ENCODE results near the gene DNAL4. TPM values are rescaled to one million over a fixed set of nuclear protein-coding genes. Genes with fewer than 3 reads are reported as not detected.
A peak's percentile ranks its signal among the peaks of the same experiment; 100 is the strongest.

DNAL4 gene
- polyA plus RNA-seq, 3 donors = 8.9 to 9.3 (median 9.0) TPM

DNA sequence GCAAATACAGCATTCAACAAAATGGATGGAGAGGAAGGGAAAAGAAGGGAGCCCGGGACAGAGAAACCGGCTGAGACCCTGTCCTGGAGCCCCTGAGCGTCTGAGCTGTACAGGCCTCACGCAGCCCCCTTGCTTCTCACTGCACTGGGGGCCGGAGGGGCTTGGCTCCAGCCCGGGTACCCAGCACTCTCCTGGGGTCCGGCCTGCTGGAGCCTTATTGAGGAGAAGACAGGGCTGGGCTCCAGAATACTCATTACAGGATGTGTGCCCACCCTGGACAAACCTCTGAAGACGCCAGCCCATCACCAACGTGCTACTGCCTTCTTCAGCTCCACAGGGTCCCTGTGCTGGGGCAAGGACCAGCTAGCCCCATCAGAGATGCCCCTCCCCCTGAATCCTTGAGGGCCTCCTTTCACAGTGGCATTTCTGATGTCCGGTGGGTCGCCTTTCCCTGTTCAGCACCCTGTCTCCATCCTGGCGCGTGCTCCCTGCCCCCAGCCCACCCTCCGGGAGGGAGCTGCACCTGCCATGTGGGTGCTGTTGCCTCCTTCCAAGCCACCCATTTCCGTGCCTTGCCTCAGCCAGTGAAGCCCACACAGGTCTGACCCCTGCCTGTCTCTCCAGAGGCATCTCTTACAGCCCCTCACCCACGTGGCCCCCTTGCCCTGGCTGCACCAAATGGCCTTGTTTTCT lies 23.5 kb downstream of the DNAL4 start:
- no peaks in the 10 kb centered on the region for H3K36me3 ChIP-seq (replicated peaks in 1 of 2; ENCODE audit: control insufficient read depth in 1 of 2, insufficient read depth in 2 of 2, low read length in 2 of 2)
- H3K27me3 ChIP-seq (ENCODE audit: control insufficient read depth in 2 of 2, insufficient read depth in 2 of 2, low read length in 2 of 2) = no peaks in the 10 kb centered on the region
- H3K9me3 ChIP-seq (replicated peaks in 1 of 2; ENCODE audit: control insufficient read depth in 1 of 2, insufficient read depth in 1 of 2, low read length in 2 of 2) = no peaks in the 10 kb centered on the region
- H3K9me3 Mint-ChIP-seq = peaks cover 0 to 3% (median 0%) of the 10 kb centered on the region in 7 donors
- H3K79me2 ChIP-seq (ENCODE audit: insufficient read depth, low read length) = no peaks in the 10 kb centered on the region
- H3K4me1 ChIP-seq (ENCODE audit: control insufficient read depth in 1 of 2, insufficient read depth in 2 of 2, low read length in 2 of 2) = no peaks in the 10 kb centered on the region
- peaks cover 0 to 3% (median 1%) of the 10 kb centered on the region in 3 donors for H3K27me3 Mint-ChIP-seq (ENCODE audit: low read depth in 3 of 3)
- no peak overlapping the region for H3K4me3 ChIP-seq (replicated peaks in 1 of 3; ENCODE audit: low read depth in 2 of 3, low read length in 3 of 3)
- intact Hi-C loops (cut with micrococcal nuclease) = no loop called here
- H3K9ac ChIP-seq (ENCODE audit: insufficient read depth, low read length, poor library complexity, severe bottlenecking) = no peak overlapping the region
- DNase-seq = no peak
- peaks cover 6% of the 10 kb centered on the region for H3K4me1 Mint-ChIP-seq
- no peak overlapping the region for H2AFZ ChIP-seq (ENCODE audit: insufficient read depth, low read depth, low read length, poor library complexity, severe bottlenecking)
- H3K27ac Mint-ChIP-seq = peak overlapping the region in 1 of 7 donors; percentile 31
- no peak overlapping the region for H3K4me2 ChIP-seq (replicated peaks; ENCODE audit: extremely low read depth, low read length, poor library complexity, severe bottlenecking)
- H3K27ac ChIP-seq (ENCODE audit: low read depth in 1 of 2, low read length in 2 of 2) = no peak overlapping the region
- no peaks in the 10 kb centered on the region for H4K20me1 ChIP-seq (ENCODE audit: insufficient read depth, low read length)
- TF ChIP-seq, protein P1, sequence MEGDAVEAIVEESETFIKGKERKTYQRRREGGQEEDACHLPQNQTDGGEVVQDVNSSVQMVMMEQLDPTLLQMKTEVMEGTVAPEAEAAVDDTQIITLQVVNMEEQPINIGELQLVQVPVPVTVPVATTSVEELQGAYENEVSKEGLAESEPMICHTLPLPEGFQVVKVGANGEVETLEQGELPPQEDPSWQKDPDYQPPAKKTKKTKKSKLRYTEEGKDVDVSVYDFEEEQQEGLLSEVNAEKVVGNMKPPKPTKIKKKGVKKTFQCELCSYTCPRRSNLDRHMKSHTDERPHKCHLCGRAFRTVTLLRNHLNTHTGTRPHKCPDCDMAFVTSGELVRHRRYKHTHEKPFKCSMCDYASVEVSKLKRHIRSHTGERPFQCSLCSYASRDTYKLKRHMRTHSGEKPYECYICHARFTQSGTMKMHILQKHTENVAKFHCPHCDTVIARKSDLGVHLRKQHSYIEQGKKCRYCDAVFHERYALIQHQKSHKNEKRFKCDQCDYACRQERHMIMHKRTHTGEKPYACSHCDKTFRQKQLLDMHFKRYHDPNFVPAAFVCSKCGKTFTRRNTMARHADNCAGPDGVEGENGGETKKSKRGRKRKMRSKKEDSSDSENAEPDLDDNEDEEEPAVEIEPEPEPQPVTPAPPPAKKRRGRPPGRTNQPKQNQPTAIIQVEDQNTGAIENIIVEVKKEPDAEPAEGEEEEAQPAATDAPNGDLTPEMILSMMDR (IDR thresholded peaks at IDR 0.05) = no peak
- no peaks in the 10 kb centered on the region for H3K36me3 Mint-ChIP-seq
- WGBS (ENCODE audit: insufficient coverage) = 94% methylated on average over 15 of the region's 16 CpGs
- H3K4me3 Mint-ChIP-seq = no peak overlapping the region

DNA sequence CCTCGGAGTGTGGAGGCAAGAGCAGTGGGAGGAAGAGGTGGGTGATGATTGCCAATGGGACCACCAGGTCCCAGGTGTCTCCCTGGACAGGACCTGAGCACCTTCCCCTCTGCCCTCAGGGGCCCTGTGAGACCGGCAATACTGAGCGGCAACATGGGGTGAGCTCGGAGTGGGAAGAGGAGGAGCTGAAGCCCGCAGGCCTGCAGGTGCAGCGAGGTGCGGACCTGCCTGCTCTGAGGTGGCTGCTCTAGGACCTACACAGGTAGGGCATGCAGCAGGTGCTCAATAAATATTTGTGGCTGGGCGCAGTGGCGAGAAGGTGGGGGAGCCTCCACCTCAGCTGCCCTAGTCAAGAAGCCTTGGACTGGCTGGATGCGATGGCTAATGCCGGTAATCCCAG lies 25.9 kb downstream of the DNAL4 start:
- intact Hi-C loops (cut with micrococcal nuclease) = no loop called here
- TF ChIP-seq, protein P1 (IDR thresholded peaks at IDR 0.05) = no peak
- no peaks in the 10 kb centered on the region for H3K36me3 Mint-ChIP-seq

More for the DNA sequence above, 25.9 kb downstream of the DNAL4 start:
- H3K27me3 ChIP-seq (ENCODE audit: control insufficient read depth in 2 of 2, insufficient read depth in 2 of 2, low read length in 2 of 2) = no peaks in the 10 kb centered on the region
- Mint-ChIP-seq H3K9me3 (peaks cover 0 to 3% (median 0%) of the 10 kb centered on the region in 7 donors), H3K27me3 (ENCODE audit: low read depth in 3 of 3) (peaks cover 0 to 5% (median 1%) of the 10 kb centered on the region in 3 donors), H3K4me3 (no peak overlapping the region), H3K4me1 (peaks cover 6% of the 10 kb centered on the region), H3K27ac (peak overlapping the region in 1 of 7 donors; percentile 36)
- no peak overlapping the region for H3K9ac ChIP-seq (ENCODE audit: insufficient read depth, low read length, poor library complexity, severe bottlenecking)
- no peaks in the 10 kb centered on the region for H4K20me1 ChIP-seq (ENCODE audit: insufficient read depth, low read length)
- no peak overlapping the region for H3K4me2 ChIP-seq (replicated peaks; ENCODE audit: extremely low read depth, low read length, poor library complexity, severe bottlenecking)
- no peak overlapping the region for H3K4me3 ChIP-seq (replicated peaks in 1 of 3; ENCODE audit: low read depth in 2 of 3, low read length in 3 of 3)
- no peak overlapping the region for H3K27ac ChIP-seq (ENCODE audit: low read depth in 1 of 2, low read length in 2 of 2)
- H3K36me3 ChIP-seq (replicated peaks in 1 of 2; ENCODE audit: control insufficient read depth in 1 of 2, insufficient read depth in 2 of 2, low read length in 2 of 2) = no peaks in the 10 kb centered on the region
- H2AFZ ChIP-seq (ENCODE audit: insufficient read depth, low read depth, low read length, poor library complexity, severe bottlenecking) = no peak overlapping the region
- H3K79me2 ChIP-seq (ENCODE audit: insufficient read depth, low read length) = no peaks in the 10 kb centered on the region
- no peaks in the 10 kb centered on the region for H3K4me1 ChIP-seq (ENCODE audit: control insufficient read depth in 1 of 2, insufficient read depth in 2 of 2, low read length in 2 of 2)
- no peak for DNase-seq
- H3K9me3 ChIP-seq (replicated peaks in 1 of 2; ENCODE audit: control insufficient read depth in 1 of 2, insufficient read depth in 1 of 2, low read length in 2 of 2) = no peaks in the 10 kb centered on the region
- 95% methylated on average over 11 of the region's 11 CpGs for WGBS (ENCODE audit: insufficient coverage)
